GM12878 (cell line): Measurements from ENCODE around the gene PTPRN2. TPM values are rescaled to one million over a fixed set of nuclear protein-coding genes. Genes with fewer than 3 reads are reported as not detected.
A peak's percentile ranks its signal among the peaks of the same experiment; 100 is the strongest.

Experiments
- ATAC-seq: fragments of 200-7000 bp; cut with Tn5 transposase; 3 replicates; pipeline ENCODE4 v1.9.1; 2020; ENCODE audit warnings: mild to moderate bottlenecking, moderate library complexity
- Bru-seq: library from RNA; stranded (reverse); fragments of 400-500 nt; gene quantifications from one replicate; lab custom pipeline; 2021; lab: Mats Ljungman, UMichigan
- BruChase-seq, 2 experiments: library from RNA; stranded (reverse); fragments of 400-500 nt; gene quantifications; one replicate each; lab custom pipeline; 2021; lab: Mats Ljungman, UMichigan
- BruUV-seq: library from RNA; stranded (reverse); fragments of 400-500 nt; replicated peaks from 2 replicates; lab custom pipeline; 2021; lab: Mats Ljungman, UMichigan
- CTCF ChIA-PET: fragments of 300-600 bp; sonication (Branson Sonifier 250); formaldehyde crosslinking; extraction: SDS; loops from one replicate; lab custom pipeline; 2021; ENCODE audit warnings: inconsistent platforms; lab: Yijun Ruan, JAX
- POLR2A ChIA-PET: fragments of 350-600 bp; formaldehyde crosslinking; extraction: SDS; loops from one replicate; lab custom pipeline; 2021; ENCODE audit warnings: inconsistent platforms; lab: Charles Lee
- RAD21 ChIA-PET: fragments of 300-600 bp; sonication (Branson Sonifier 250); formaldehyde crosslinking; loops from one replicate; lab custom pipeline; 2023; ENCODE audit warnings: antibody characterized with exemption; ENCODE audit not compliant: unreplicated experiment; lab: Charles Lee
- SMC1A ChIA-PET: fragments of 300-600 bp; sonication (Branson Sonifier 250); formaldehyde crosslinking; loops from one replicate; lab custom pipeline; 2023; ENCODE audit not compliant: unreplicated experiment, uncharacterized antibody; lab: Charles Lee
- DNase-seq: peaks from one replicate; pipeline ENCODE4 v3.0.0-alpha.2; 2011; ENCODE audit warnings: low read depth, low spot score
- FAIRE-seq: peaks from 3 replicates; lab custom pipeline; 2011; peaks lifted over from hg19 to GRCh38; lab: Jason Lieb, UNC
- H2AFZ ChIP-seq: 2 replicates; pipeline ENCODE4 v1.6.0; 2011; ENCODE audit warnings: low read depth, low read length, control low read depth; ENCODE audit not compliant: control insufficient read depth
- H3K27ac ChIP-seq: 2 replicates; pipeline ENCODE4 v1.5.1; 2011; ENCODE audit warnings: control low read depth; ENCODE audit not compliant: control insufficient read depth, insufficient read depth
- H3K27me3 ChIP-seq, 2 experiments: replicated peaks in 1 of 2; 2 replicates each; pipeline versions ENCODE4 v1.6.0 to v1.6.1; 2011; ENCODE audit warnings: low read length in 1 of 2; ENCODE audit not compliant: control insufficient read depth in 2 of 2, insufficient read depth in 2 of 2
- H3K36me3 ChIP-seq, 2 experiments: 2 replicates each; pipeline ENCODE4 v1.5.1; 2011; ENCODE audit warnings: low read length in 1 of 2; ENCODE audit not compliant: control insufficient read depth in 2 of 2, insufficient read depth in 2 of 2
- H3K4me1 ChIP-seq: 2 replicates; pipeline ENCODE4 v1.6.1; 2011; ENCODE audit warnings: mild to moderate bottlenecking, low read length, moderate library complexity, mixed read lengths; ENCODE audit not compliant: control insufficient read depth, insufficient read depth
- H3K4me2 ChIP-seq: 2 replicates; pipeline ENCODE4 v1.6.0; 2011; ENCODE audit warnings: control low read depth; ENCODE audit not compliant: control insufficient read depth, insufficient read depth
- H3K4me3 ChIP-seq: fragments of 200-600 bp; sonication (generic); 2 replicates; pipeline ENCODE4 v1.5.1; 2016
- H3K79me2 ChIP-seq: 2 replicates; pipeline ENCODE4 v1.6.0; 2011; ENCODE audit warnings: low read length; ENCODE audit not compliant: control insufficient read depth, insufficient read depth
- H3K9ac ChIP-seq: 2 replicates; pipeline ENCODE4 v1.8.0; 2011; ENCODE audit warnings: low read length, control low read depth, mixed read lengths; ENCODE audit not compliant: control insufficient read depth, insufficient read depth
- H3K9me3 ChIP-seq: replicated peaks from 3 replicates; pipeline ENCODE4 v1.5.1; 2011; ENCODE audit warnings: mild to moderate bottlenecking, low read length; ENCODE audit not compliant: control insufficient read depth, insufficient read depth
- H4K20me1 ChIP-seq: 2 replicates; pipeline ENCODE4 v1.6.0; 2011; ENCODE audit not compliant: control insufficient read depth, insufficient read depth
- STAT3 ChIP-seq: IDR thresholded peaks from 2 replicates; pipeline ENCODE4 v1.6.1; 2011; ENCODE audit warnings: low read depth, low read length, improper control_type of control experiment
- WGBS: methylation state at CpG from one replicate; pipeline ENCODE4 v1.1.6; 2016; ENCODE audit warnings: low lambda C conversion rate; ENCODE audit not compliant: insufficient replicate concordance, insufficient coverage; ENCODE audit errors: missing lambda C conversion rate; 5-methylcytosine and 5-hydroxymethylcytosine counted together
- in situ Hi-C: fragments of 300-500 bp; cut with MboI; formaldehyde crosslinking; loops from 9 replicates; pipeline ENCODE4 v1.14.3; 2018; ENCODE audit warnings: mixed read lengths
- intact Hi-C: fragments of 100-400 bp; cut with micrococcal nuclease; formaldehyde crosslinking; loops from one replicate; pipeline ENCODE4 v1.14.2; 2022; ENCODE audit not compliant: unreplicated experiment
- long read RNA-seq, 2 experiments: library from polyadenylated mRNA; unstranded; transcript quantifications; one replicate each; pipeline ENCODE4 v2.0.0, GENCODE V29; 2019 to 2020
- polyA minus RNA-seq, 3 experiments: library from RNA; depleted of rRNA, polyadenylated mRNA; stranded (reverse); fragments of >200 nt; gene quantifications; 2 replicates each; pipeline ENCODE4 v1.2.3, GENCODE V29; 2011
- polyA plus RNA-seq, 11 experiments: library from polyadenylated mRNA; depleted of rRNA in 4 of 11; unstranded in 6 of 11; stranded (reverse) in 5 of 11; fragments of >200 nt; fragmentation: Nextera tagmentation in 4 of 11; fragmentation: Illumina TruSeq in 1 of 11; extraction: Ambion mirVana in 4 of 11; extraction: Trizol in 1 of 11; gene quantifications; 1 replicate in 1 of 11; 2 replicates in 10 of 11; pipeline versions ENCODE4 v1.2.1 to v1.2.3, GENCODE V29; 2011 to 2016; ENCODE audit warnings: inconsistent platforms in 2 of 11, missing spikeins in 2 of 11, low read depth in 1 of 11
- total RNA-seq, 4 experiments: library from RNA; depleted of rRNA in 3 of 4; stranded (reverse); fragments of >200 nt in 3 of 4; fragmentation: Illumina TruSeq in 1 of 4; extraction: Trizol in 1 of 4; gene quantifications; 2 replicates each; pipeline versions ENCODE4 v1.2.1 to v1.2.3, GENCODE V29; 2013 to 2021
- TF ChIP-seq, protein P1 (sequence below): IDR thresholded peaks from 2 replicates; pipeline ENCODE4 v1.6.1; 2012; ENCODE audit warnings: mild to moderate bottlenecking, low read depth, low read length

PTPRN2 gene
- 0.37 TPM in 1 of 2 replicates, not detected in the other for total RNA-seq (2013; cell fraction: nucleolus; rRNA removed)
- total RNA-seq (2014; rRNA removed) (0.11 TPM in 1 of 2 replicates, not detected in the other), total RNA-seq (2014; rRNA removed; fragmentation: Illumina TruSeq; extraction: Trizol) (not detected in 2 replicates), total RNA-seq (2021) (not detected in 2 replicates), polyA plus RNA-seq (2011; rRNA removed) (4.5 and 5.4 TPM in 2 replicates), polyA plus RNA-seq (2014; fragmentation: Illumina TruSeq; extraction: Trizol) (not detected in 2 replicates), polyA plus RNA-seq (2014; fragmentation: Nextera tagmentation; extraction: Ambion mirVana) (not detected), polyA plus RNA-seq (2014; rRNA removed) (not detected in 2 replicates), polyA plus RNA-seq (2016; fragmentation: Nextera tagmentation; extraction: Ambion mirVana) (not detected), polyA minus RNA-seq (2011; rRNA and poly(A)+ RNA removed) (0.59 and 1.5 TPM in 2 replicates), Bru-seq, nascent RNA (percentile 4 among the genes with signal in this experiment), BruChase-seq, experiment 1, labeled RNA remaining after a 6-hour chase (percentile 9 among the genes with signal in this experiment), BruChase-seq, experiment 2, labeled RNA remaining after a 2-hour chase (percentile 7 among the genes with signal in this experiment)
- polyA plus RNA-seq (2011; ENCODE audit: low read depth): 0.13 TPM
- polyA plus RNA-seq (2011; cell fraction: cytosol; rRNA removed): 3.6 and 4.2 TPM in 2 replicates
- 1.5 and 2.6 TPM in 2 replicates for polyA plus RNA-seq (2011; cell fraction: nucleus; rRNA removed)
- polyA plus RNA-seq (2012): 0.19 and 0.21 TPM in 2 replicates
- 0.53 and 0.83 TPM in 2 replicates for polyA minus RNA-seq (2011; cell fraction: cytosol; rRNA and poly(A)+ RNA removed)
- polyA minus RNA-seq (2011; cell fraction: nucleus; rRNA and poly(A)+ RNA removed): 0.24 and 0.29 TPM in 2 replicates
- long read RNA-seq, experiment 1, partial matches to known transcripts: 6 of 7 reads
- long read RNA-seq, experiment 1, other reads (novel, unspliced or antisense): 1 of 7 reads
- long read RNA-seq, experiment 2, partial matches to known transcripts: 24 of 28 reads
- long read RNA-seq, experiment 2, other reads (novel, unspliced or antisense): 4 of 28 reads

DNA sequence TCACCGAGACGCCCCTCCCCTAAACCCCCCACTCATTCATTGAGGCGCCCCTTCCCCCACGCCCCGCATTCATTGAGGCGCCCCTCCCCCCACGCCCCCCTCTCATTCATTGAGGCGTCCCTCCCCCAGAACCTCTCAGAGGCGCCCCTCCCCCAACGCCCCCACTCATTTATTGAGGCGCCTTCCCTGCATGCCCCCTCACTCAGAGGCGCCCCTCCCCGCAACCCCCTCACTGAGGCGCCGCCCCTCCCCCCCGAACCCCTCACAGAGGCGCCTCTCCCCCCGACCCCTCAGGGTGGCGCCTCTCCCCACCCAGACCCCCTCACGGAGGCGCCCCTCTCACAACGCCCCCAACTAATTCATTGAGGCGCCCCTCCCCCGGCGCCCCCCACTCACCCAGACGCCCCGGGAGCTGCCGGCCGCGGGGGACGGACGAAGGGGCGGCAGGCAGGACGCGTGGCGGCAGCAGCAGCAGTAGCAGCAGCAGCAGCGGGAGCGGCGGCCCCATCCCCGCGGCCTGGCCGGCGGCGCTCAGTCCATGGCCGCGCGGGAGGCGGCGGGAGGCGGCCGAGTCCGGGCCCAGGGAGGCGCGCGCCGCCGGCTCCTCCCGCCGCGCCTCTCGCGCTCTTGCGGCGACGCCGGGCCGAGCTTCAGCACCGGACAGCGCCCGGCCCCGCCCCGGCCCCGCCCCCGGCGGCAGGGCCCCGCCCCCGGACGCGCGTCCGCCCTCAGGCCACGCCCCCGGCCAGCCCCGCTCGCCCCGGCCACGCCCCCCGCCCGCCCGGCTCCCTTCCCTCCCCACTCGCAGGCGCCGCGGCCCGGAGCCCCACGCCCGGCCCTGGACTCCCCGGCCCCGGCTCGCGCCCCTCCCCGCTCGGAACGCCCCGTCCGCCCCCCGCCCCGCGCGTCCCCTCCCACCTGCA, at the start of gene PTPRN2:
PTPRN2 (minus strand) TSS at position 662 of the 923 bp plus-strand sequence.
- no peak for FAIRE-seq

More for the DNA sequence above, at the start of gene PTPRN2:
- RAD21 ChIA-PET: no interaction called here
- ATAC-seq: no peak
- SMC1A ChIA-PET: no interaction called here
- Histone ChIP-seq H3K27me3 (no peaks in the 10 kb centered on the region), H2AFZ (no peak within 1 kb of the TSS), H3K4me3 (no peak within 1 kb of the TSS), H4K20me1 (no peaks in the 10 kb centered on the region), H3K9ac (no peak within 1 kb of the TSS), H3K4me2 (no peak within 1 kb of the TSS), H3K9me3 (no peaks in the 10 kb centered on the region), H3K27ac (no peak within 1 kb of the TSS), H3K79me2 (no peaks in the 10 kb centered on the region), H3K4me1 (no peaks in the 10 kb centered on the region), H3K36me3 (no peaks in the 10 kb centered on the region)
- no peak for DNase-seq
- CTCF ChIA-PET: no interaction called here
- intact Hi-C loops (no loop called here), in situ Hi-C loops (no loop called here)
- TF ChIP-seq, protein P1, sequence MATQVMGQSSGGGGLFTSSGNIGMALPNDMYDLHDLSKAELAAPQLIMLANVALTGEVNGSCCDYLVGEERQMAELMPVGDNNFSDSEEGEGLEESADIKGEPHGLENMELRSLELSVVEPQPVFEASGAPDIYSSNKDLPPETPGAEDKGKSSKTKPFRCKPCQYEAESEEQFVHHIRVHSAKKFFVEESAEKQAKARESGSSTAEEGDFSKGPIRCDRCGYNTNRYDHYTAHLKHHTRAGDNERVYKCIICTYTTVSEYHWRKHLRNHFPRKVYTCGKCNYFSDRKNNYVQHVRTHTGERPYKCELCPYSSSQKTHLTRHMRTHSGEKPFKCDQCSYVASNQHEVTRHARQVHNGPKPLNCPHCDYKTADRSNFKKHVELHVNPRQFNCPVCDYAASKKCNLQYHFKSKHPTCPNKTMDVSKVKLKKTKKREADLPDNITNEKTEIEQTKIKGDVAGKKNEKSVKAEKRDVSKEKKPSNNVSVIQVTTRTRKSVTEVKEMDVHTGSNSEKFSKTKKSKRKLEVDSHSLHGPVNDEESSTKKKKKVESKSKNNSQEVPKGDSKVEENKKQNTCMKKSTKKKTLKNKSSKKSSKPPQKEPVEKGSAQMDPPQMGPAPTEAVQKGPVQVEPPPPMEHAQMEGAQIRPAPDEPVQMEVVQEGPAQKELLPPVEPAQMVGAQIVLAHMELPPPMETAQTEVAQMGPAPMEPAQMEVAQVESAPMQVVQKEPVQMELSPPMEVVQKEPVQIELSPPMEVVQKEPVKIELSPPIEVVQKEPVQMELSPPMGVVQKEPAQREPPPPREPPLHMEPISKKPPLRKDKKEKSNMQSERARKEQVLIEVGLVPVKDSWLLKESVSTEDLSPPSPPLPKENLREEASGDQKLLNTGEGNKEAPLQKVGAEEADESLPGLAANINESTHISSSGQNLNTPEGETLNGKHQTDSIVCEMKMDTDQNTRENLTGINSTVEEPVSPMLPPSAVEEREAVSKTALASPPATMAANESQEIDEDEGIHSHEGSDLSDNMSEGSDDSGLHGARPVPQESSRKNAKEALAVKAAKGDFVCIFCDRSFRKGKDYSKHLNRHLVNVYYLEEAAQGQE: peak; percentile 58; the same call in 1 of the 2 replicates
- TF ChIP-seq STAT3: no peak
- WGBS: 69% methylated on average over 27 of the region's 110 CpGs
- no TSS peak for BruUV-seq
- POLR2A ChIA-PET: no interaction called here
